ENCODE data around the gene RBM38.

RBM38 gene

GRCh38 chr20:57374931-57375651, 16.1 kb upstream of the RBM38 start:
- Histone ChIP-seq H3K4me1 (ENCODE audit: insufficient read depth, poor library complexity, severe bottlenecking) (no peaks in the 10 kb centered on the region), H3K27me3 (ENCODE audit: insufficient read depth, poor library complexity, severe bottlenecking) (no peaks in the 10 kb centered on the region), H3K4me3 (ENCODE audit: severe bottlenecking) (no peak overlapping the region), H3K9me3 (ENCODE audit: severe bottlenecking) (no peaks in the 10 kb centered on the region), H3K27ac (ENCODE audit: poor library complexity, severe bottlenecking) (no peak overlapping the region), H3K36me3 (ENCODE audit: low read depth) (peaks cover 88% of the 10 kb centered on the region)
- TF ChIP-seq, protein P1, sequence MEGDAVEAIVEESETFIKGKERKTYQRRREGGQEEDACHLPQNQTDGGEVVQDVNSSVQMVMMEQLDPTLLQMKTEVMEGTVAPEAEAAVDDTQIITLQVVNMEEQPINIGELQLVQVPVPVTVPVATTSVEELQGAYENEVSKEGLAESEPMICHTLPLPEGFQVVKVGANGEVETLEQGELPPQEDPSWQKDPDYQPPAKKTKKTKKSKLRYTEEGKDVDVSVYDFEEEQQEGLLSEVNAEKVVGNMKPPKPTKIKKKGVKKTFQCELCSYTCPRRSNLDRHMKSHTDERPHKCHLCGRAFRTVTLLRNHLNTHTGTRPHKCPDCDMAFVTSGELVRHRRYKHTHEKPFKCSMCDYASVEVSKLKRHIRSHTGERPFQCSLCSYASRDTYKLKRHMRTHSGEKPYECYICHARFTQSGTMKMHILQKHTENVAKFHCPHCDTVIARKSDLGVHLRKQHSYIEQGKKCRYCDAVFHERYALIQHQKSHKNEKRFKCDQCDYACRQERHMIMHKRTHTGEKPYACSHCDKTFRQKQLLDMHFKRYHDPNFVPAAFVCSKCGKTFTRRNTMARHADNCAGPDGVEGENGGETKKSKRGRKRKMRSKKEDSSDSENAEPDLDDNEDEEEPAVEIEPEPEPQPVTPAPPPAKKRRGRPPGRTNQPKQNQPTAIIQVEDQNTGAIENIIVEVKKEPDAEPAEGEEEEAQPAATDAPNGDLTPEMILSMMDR (IDR thresholded peaks at IDR 0.05; ENCODE audit: poor library complexity, severe bottlenecking), result no peak
- no peak; the same call in 2 of the 3 replicates for ATAC-seq (ENCODE audit: low read depth)
- peak; percentile 77 for DNase-seq (ENCODE audit: low spot score)

DNA sequence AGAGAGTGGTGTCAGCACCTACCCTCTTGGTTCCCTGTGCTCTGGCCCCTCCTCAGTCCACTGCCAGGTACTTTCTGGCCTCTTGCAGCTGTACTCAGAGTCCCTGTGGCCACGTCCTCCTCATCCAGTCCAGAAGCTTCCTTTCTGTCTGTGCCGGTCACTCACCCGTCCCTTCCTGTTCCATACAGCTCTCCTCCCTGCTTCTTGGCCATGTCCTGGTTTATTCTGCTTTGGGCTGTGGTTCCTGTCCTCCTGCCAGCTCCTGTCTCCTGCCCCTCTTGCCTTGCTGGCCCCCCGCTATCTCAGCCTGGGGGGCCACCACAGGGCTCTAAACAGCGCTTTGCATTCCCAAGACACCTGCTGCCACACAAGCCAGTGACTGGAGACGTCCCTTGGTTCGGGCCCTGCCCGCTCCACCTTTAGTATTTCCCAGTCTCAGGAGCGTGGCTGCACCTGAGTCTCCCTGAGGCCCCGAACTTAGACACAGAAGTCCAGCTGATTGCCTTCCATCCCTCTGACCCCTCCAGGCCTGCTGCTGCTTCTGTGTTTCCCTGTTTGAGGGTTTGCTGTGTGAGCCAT, 15.5 kb upstream of the RBM38 start:
- no peak overlapping the region for H3K4me3 ChIP-seq (ENCODE audit: severe bottlenecking)
- H3K36me3 ChIP-seq (ENCODE audit: low read depth), result peaks cover 81% of the 10 kb centered on the region
- no peak overlapping the region for H3K27ac ChIP-seq (ENCODE audit: poor library complexity, severe bottlenecking)
- no peaks in the 10 kb centered on the region for H3K9me3 ChIP-seq (ENCODE audit: severe bottlenecking)
- TF ChIP-seq, protein P1 (IDR thresholded peaks at IDR 0.05; ENCODE audit: poor library complexity, severe bottlenecking), result no peak
- no peaks in the 10 kb centered on the region for H3K27me3 ChIP-seq (ENCODE audit: insufficient read depth, poor library complexity, severe bottlenecking)
- peak; percentile 65 for DNase-seq (ENCODE audit: low spot score)
- no peak; the same call in 2 of the 3 replicates for ATAC-seq (ENCODE audit: low read depth)
- no peaks in the 10 kb centered on the region for H3K4me1 ChIP-seq (ENCODE audit: insufficient read depth, poor library complexity, severe bottlenecking)

DNA sequence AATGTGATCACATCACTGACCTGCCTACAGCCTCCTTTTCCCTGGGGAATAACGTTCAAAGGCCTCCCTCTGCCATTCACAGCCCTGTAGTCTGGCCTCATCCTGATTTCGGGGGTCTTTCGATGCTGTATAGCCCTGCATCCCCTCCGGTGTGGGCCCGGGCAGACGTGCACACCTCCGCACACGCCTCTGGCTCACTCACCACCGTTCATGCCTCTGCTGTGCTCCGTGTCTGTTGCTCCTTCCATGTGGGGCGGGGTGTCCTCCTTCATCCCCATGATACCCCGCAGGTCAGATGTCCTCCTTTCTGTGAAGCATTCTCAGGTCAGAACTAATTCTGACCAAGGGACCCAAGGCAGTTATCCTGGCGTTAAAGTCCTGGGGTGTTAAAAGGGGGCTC, 13.8 kb upstream of the RBM38 start:
- H3K36me3 ChIP-seq (ENCODE audit: low read depth), result peaks cover 65% of the 10 kb centered on the region
- no peak overlapping the region for H3K4me3 ChIP-seq (ENCODE audit: severe bottlenecking)
- no peaks in the 10 kb centered on the region for H3K9me3 ChIP-seq (ENCODE audit: severe bottlenecking)
- H3K27me3 ChIP-seq (ENCODE audit: insufficient read depth, poor library complexity, severe bottlenecking), result no peaks in the 10 kb centered on the region
- no peak overlapping the region for H3K27ac ChIP-seq (ENCODE audit: poor library complexity, severe bottlenecking)
- TF ChIP-seq, protein P1 (IDR thresholded peaks at IDR 0.05; ENCODE audit: poor library complexity, severe bottlenecking), result no peak
- DNase-seq (ENCODE audit: low spot score) (peak; percentile 77), ATAC-seq (ENCODE audit: low read depth) (no peak)
- no peaks in the 10 kb centered on the region for H3K4me1 ChIP-seq (ENCODE audit: insufficient read depth, poor library complexity, severe bottlenecking)

DNA sequence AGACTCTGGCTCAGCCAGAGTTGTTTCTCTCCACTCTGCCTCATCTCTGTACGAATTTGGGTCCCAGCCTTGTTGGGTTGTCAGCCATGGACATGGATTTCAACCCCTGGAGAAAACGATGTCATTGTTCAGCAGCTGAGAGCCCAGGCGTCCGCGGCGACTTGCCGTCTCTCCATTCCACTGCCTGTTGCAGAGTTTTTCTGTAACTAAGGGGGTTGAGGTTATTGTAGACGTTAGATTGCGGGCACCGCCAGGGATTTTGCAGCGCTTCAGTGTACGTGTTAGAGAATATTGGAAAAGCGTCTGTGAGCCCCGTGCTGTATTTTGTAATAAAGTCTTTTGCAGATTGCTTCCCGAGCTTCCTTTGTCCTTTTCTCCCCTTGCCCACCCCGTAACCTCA, 13.1 kb upstream of the RBM38 start:
- DNase-seq (ENCODE audit: low spot score), result peak; percentile 54
- Histone ChIP-seq H3K9me3 (ENCODE audit: severe bottlenecking) (no peaks in the 10 kb centered on the region), H3K4me1 (ENCODE audit: insufficient read depth, poor library complexity, severe bottlenecking) (no peaks in the 10 kb centered on the region), H3K36me3 (ENCODE audit: low read depth) (peaks cover 58% of the 10 kb centered on the region), H3K27me3 (ENCODE audit: insufficient read depth, poor library complexity, severe bottlenecking) (no peaks in the 10 kb centered on the region), H3K27ac (ENCODE audit: poor library complexity, severe bottlenecking) (no peak overlapping the region), H3K4me3 (ENCODE audit: severe bottlenecking) (no peak overlapping the region)
- ATAC-seq (ENCODE audit: low read depth), result no peak
- TF ChIP-seq, protein P1 (IDR thresholded peaks at IDR 0.05; ENCODE audit: poor library complexity, severe bottlenecking), result no peak
